HepG2 (cell line): Measurements from ENCODE around the gene CSNK1D. TPM values are rescaled to one million over a fixed set of nuclear protein-coding genes. Genes with fewer than 3 reads are reported as not detected.

Experiments used
- ARHGAP35 ChIP-seq: sonication (generic); formaldehyde crosslinking; IDR thresholded peaks from 2 replicates; pipeline ENCODE4 v1.9.0; 2022; ENCODE audit warnings: mild to moderate bottlenecking, inconsistent platforms, moderate library complexity, missing genetic modification reagents, borderline replicate concordance
- FOXC1 ChIP-seq: sonication (generic); formaldehyde crosslinking; IDR thresholded peaks from 2 replicates; pipeline ENCODE4 v1.8.0; 2022; ENCODE audit warnings: mild to moderate bottlenecking, missing genetic modification reagents, borderline replicate concordance
- HOXA7 ChIP-seq: sonication (generic); formaldehyde crosslinking; IDR thresholded peaks from 2 replicates; pipeline ENCODE4 v1.8.1; 2022; ENCODE audit warnings: mild to moderate bottlenecking, missing genetic modification reagents, moderate library complexity
- NAIF1 ChIP-seq: sonication (generic); formaldehyde crosslinking; IDR thresholded peaks from 2 replicates; pipeline ENCODE4 v1.5.0; 2020; ENCODE audit warnings: mild to moderate bottlenecking, missing genetic modification reagents, borderline replicate concordance
- NCOA5 ChIP-seq: sonication (generic); formaldehyde crosslinking; IDR thresholded peaks from 2 replicates; pipeline ENCODE4 v1.4.0; 2020; ENCODE audit warnings: missing genetic modification reagents
- RBM39 ChIP-seq: fragments of 200-400 bp; formaldehyde crosslinking; IDR thresholded peaks from one replicate; pipeline ENCODE4 v1.6.1; 2018; ENCODE audit warnings: antibody characterized with exemption, mild to moderate bottlenecking, low read depth, low read length; ENCODE audit not compliant: poor library complexity, severe bottlenecking
- SCMH1 ChIP-seq: sonication (generic); formaldehyde crosslinking; IDR thresholded peaks from 2 replicates; pipeline ENCODE4 v1.9.0; 2021; ENCODE audit warnings: missing genetic modification reagents, mild to moderate bottlenecking, borderline replicate concordance
- WIZ ChIP-seq: sonication (generic); formaldehyde crosslinking; IDR thresholded peaks from 2 replicates; pipeline ENCODE4 v1.5.1; 2020; ENCODE audit warnings: mild to moderate bottlenecking, missing genetic modification reagents
- ZBTB1 ChIP-seq: sonication (generic); formaldehyde crosslinking; IDR thresholded peaks from 2 replicates; pipeline ENCODE4 v1.4.0; 2020; ENCODE audit warnings: missing genetic modification reagents, borderline replicate concordance
- ZNF138 ChIP-seq: sonication (generic); formaldehyde crosslinking; IDR thresholded peaks from 2 replicates; pipeline ENCODE4 v1.5.0; 2020; ENCODE audit warnings: mild to moderate bottlenecking, low read depth, missing genetic modification reagents
- ZNF383 ChIP-seq: sonication (generic); formaldehyde crosslinking; IDR thresholded peaks from 2 replicates; pipeline ENCODE4 v1.4.0; 2020; ENCODE audit warnings: missing genetic modification reagents, mild to moderate bottlenecking, borderline replicate concordance
- ZNF530 ChIP-seq: sonication (generic); formaldehyde crosslinking; IDR thresholded peaks from 2 replicates; pipeline ENCODE4 v1.5.0; 2020; ENCODE audit warnings: low read depth, mild to moderate bottlenecking, missing genetic modification reagents
- ZNF598 ChIP-seq: sonication (generic); formaldehyde crosslinking; IDR thresholded peaks from 2 replicates; pipeline ENCODE4 v1.5.1; 2020; ENCODE audit warnings: mild to moderate bottlenecking, missing genetic modification reagents, borderline replicate concordance
- ZNF616 ChIP-seq: sonication (generic); formaldehyde crosslinking; IDR thresholded peaks from 2 replicates; pipeline ENCODE4 v1.5.0; 2020; ENCODE audit warnings: low read depth, mild to moderate bottlenecking, missing genetic modification reagents
- ZNF7 ChIP-seq: IDR thresholded peaks from 2 replicates; pipeline ENCODE4 v1.6.1; 2016; ENCODE audit warnings: missing biosample characterization, missing genetic modification reagents
- ZNF75D ChIP-seq: sonication (generic); formaldehyde crosslinking; IDR thresholded peaks from 2 replicates; pipeline ENCODE4 v1.8.1; 2023; ENCODE audit warnings: missing genetic modification reagents, mild to moderate bottlenecking, borderline replicate concordance
- ZNF781 ChIP-seq: sonication (generic); formaldehyde crosslinking; IDR thresholded peaks from 2 replicates; pipeline ENCODE4 v1.5.1; 2020; ENCODE audit warnings: borderline replicate concordance, mild to moderate bottlenecking, missing genetic modification reagents; ENCODE audit errors: not compliant biosample characterization
- ZNF782 ChIP-seq: sonication (generic); formaldehyde crosslinking; IDR thresholded peaks from 2 replicates; pipeline ENCODE4 v1.4.0; 2020; ENCODE audit warnings: missing genetic modification reagents, mild to moderate bottlenecking, borderline replicate concordance
- ZNF788 ChIP-seq: sonication (generic); formaldehyde crosslinking; IDR thresholded peaks from 2 replicates; pipeline ENCODE4 v1.5.0; 2020; ENCODE audit warnings: mild to moderate bottlenecking, missing genetic modification reagents, borderline replicate concordance
- polyA plus RNA-seq, 8 experiments: library from polyadenylated mRNA; depleted of rRNA in 3 of 8; stranded (reverse) in 7 of 8; unstranded in 1 of 8; fragments of >200 nt; fragmentation: Illumina TruSeq in 4 of 8; extraction: Trizol in 4 of 8; gene quantifications; 2 replicates each; pipeline versions ENCODE4 v1.2.1 to v1.2.3, GENCODE V29; 2011 to 2016; ENCODE audit warnings: low read depth in 4 of 8, missing spikeins in 1 of 8, mixed read lengths in 1 of 8; ENCODE audit not compliant: insufficient read depth in 1 of 8
- total RNA-seq, 5 experiments: library from RNA; depleted of rRNA; stranded (reverse); fragments of >200 nt; fragmentation: Illumina TruSeq; extraction: Trizol; gene quantifications; 2 replicates each; pipeline ENCODE4 v1.2.3, GENCODE V29; 2016; ENCODE audit warnings: low read depth in 1 of 5
- TF ChIP-seq, protein P1 (sequence below): sonication (generic); formaldehyde crosslinking; IDR thresholded peaks from 2 replicates; pipeline ENCODE4 v1.5.1; 2020; ENCODE audit warnings: mild to moderate bottlenecking, missing genetic modification reagents, moderate library complexity
- TF ChIP-seq, protein P2 (sequence below): fragments of 450-650 bp; IDR thresholded peaks from 2 replicates; pipeline ENCODE4 v1.6.1; 2017
- TF ChIP-seq, protein P3 (sequence below): sonication (generic); formaldehyde crosslinking; IDR thresholded peaks from 2 replicates; pipeline ENCODE4 v1.9.0; 2021; ENCODE audit warnings: missing genetic modification reagents, borderline replicate concordance

CSNK1D gene
- total and polyA plus RNA-seq, 2 of the 13 experiments (the other 11 are each of a cell fraction or from before 2014, with no cell fraction given): 31.5 to 128 TPM

DNA sequence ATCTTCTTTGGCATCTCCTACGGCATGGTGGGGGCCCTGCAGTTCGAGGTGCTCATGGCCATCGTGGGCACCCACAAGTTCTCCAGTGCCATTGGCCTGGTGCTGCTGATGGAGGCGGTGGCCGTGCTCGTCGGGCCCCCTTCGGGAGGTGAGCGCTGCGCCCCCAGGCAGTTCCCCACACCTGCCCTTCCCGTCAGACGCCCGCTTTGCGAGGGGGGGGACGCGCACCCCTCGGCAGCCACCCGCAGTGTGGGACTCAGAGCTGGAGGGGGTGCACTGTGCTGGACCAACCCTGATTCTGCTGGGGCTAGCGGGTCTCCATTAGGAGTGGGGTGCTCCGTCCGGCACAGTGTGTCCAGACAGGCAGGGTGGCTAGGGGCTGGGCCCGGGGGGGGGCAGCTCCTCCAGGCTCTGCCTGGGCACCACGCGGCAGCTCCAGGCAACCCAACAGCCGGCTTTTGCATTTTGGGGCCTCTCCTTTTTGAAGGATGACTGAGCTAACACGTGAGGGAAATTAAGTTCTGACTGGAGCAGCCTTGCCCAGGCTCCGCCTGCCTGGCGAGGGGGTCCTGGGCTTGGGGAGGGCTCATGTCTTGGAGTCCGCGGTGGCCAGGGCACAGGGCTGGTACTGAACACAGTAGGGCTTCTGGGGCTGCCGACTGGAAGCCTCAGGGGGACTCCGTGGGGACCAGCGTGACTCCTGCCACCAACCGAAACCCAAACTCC, 35.6 kb downstream of the CSNK1D start (continued):
- no peak for TF ChIP-seq SCMH1 (CRISPR knock-in tag)
- no peak for TF ChIP-seq FOXC1 (CRISPR knock-in tag)
- no peak for TF ChIP-seq HOXA7
- no peak for TF ChIP-seq ZNF530 (CRISPR knock-in tag)
- 0 out of 2 replicates have a peak, but pooled peaks have one; percentile 30 for TF ChIP-seq WIZ (CRISPR knock-in tag)
- TF ChIP-seq ZNF75D (CRISPR knock-in tag): no peak
- TF ChIP-seq, protein P1, sequence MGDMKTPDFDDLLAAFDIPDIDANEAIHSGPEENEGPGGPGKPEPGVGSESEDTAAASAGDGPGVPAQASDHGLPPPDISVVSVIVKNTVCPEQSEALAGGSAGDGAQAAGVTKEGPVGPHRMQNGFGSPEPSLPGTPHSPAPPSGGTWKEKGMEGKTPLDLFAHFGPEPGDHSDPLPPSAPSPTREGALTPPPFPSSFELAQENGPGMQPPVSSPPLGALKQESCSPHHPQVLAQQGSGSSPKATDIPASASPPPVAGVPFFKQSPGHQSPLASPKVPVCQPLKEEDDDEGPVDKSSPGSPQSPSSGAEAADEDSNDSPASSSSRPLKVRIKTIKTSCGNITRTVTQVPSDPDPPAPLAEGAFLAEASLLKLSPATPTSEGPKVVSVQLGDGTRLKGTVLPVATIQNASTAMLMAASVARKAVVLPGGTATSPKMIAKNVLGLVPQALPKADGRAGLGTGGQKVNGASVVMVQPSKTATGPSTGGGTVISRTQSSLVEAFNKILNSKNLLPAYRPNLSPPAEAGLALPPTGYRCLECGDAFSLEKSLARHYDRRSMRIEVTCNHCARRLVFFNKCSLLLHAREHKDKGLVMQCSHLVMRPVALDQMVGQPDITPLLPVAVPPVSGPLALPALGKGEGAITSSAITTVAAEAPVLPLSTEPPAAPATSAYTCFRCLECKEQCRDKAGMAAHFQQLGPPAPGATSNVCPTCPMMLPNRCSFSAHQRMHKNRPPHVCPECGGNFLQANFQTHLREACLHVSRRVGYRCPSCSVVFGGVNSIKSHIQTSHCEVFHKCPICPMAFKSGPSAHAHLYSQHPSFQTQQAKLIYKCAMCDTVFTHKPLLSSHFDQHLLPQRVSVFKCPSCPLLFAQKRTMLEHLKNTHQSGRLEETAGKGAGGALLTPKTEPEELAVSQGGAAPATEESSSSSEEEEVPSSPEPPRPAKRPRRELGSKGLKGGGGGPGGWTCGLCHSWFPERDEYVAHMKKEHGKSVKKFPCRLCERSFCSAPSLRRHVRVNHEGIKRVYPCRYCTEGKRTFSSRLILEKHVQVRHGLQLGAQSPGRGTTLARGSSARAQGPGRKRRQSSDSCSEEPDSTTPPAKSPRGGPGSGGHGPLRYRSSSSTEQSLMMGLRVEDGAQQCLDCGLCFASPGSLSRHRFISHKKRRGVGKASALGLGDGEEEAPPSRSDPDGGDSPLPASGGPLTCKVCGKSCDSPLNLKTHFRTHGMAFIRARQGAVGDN: peak; percentile 5; the same call in 1 of the 2 replicates
- TF ChIP-seq NAIF1 (CRISPR knock-in tag): no peak
- no peak for TF ChIP-seq ZNF616 (CRISPR knock-in tag)
- no peak for TF ChIP-seq ARHGAP35 (CRISPR knock-in tag)
- TF ChIP-seq ZBTB1 (CRISPR knock-in tag): 0 out of 2 replicates have a peak, but pooled peaks have one; percentile 34
- no peak for TF ChIP-seq NCOA5
- TF ChIP-seq ZNF781 (CRISPR knock-in tag): no peak
- TF ChIP-seq ZNF788 (CRISPR knock-in tag): no peak
- TF ChIP-seq, protein P2, sequence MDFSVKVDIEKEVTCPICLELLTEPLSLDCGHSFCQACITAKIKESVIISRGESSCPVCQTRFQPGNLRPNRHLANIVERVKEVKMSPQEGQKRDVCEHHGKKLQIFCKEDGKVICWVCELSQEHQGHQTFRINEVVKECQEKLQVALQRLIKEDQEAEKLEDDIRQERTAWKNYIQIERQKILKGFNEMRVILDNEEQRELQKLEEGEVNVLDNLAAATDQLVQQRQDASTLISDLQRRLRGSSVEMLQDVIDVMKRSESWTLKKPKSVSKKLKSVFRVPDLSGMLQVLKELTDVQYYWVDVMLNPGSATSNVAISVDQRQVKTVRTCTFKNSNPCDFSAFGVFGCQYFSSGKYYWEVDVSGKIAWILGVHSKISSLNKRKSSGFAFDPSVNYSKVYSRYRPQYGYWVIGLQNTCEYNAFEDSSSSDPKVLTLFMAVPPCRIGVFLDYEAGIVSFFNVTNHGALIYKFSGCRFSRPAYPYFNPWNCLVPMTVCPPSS: no peak
- no peak for TF ChIP-seq ZNF383 (CRISPR knock-in tag)
- TF ChIP-seq ZNF598: no peak
- TF ChIP-seq, protein P3, sequence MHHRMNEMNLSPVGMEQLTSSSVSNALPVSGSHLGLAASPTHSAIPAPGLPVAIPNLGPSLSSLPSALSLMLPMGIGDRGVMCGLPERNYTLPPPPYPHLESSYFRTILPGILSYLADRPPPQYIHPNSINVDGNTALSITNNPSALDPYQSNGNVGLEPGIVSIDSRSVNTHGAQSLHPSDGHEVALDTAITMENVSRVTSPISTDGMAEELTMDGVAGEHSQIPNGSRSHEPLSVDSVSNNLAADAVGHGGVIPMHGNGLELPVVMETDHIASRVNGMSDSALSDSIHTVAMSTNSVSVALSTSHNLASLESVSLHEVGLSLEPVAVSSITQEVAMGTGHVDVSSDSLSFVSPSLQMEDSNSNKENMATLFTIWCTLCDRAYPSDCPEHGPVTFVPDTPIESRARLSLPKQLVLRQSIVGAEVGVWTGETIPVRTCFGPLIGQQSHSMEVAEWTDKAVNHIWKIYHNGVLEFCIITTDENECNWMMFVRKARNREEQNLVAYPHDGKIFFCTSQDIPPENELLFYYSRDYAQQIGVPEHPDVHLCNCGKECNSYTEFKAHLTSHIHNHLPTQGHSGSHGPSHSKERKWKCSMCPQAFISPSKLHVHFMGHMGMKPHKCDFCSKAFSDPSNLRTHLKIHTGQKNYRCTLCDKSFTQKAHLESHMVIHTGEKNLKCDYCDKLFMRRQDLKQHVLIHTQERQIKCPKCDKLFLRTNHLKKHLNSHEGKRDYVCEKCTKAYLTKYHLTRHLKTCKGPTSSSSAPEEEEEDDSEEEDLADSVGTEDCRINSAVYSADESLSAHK (CRISPR knock-in tag): no peak
- no peak for TF ChIP-seq ZNF138 (CRISPR knock-in tag)
- TF ChIP-seq RBM39: peak; percentile 76
- TF ChIP-seq ZNF7 (CRISPR knock-in tag): no peak
- no peak for TF ChIP-seq ZNF782 (CRISPR knock-in tag)
